GM18499 (cell line): ENCODE data around the gene FCRLB.
"Not testable (repeated sequence)": the region's sequence is repeated elsewhere in the genome, so short reads cannot be mapped to it uniquely, and the experiment has no call there.

Experiments used
- ATAC-seq: cut with Tn5 transposase; IDR thresholded peaks from one replicate; pipeline ENCODE4 v1.9.1; 2021; ENCODE audit warnings: moderate number of reproducible peaks; ENCODE audit not compliant: insufficient read depth, unreplicated experiment

FCRLB gene

DNA sequence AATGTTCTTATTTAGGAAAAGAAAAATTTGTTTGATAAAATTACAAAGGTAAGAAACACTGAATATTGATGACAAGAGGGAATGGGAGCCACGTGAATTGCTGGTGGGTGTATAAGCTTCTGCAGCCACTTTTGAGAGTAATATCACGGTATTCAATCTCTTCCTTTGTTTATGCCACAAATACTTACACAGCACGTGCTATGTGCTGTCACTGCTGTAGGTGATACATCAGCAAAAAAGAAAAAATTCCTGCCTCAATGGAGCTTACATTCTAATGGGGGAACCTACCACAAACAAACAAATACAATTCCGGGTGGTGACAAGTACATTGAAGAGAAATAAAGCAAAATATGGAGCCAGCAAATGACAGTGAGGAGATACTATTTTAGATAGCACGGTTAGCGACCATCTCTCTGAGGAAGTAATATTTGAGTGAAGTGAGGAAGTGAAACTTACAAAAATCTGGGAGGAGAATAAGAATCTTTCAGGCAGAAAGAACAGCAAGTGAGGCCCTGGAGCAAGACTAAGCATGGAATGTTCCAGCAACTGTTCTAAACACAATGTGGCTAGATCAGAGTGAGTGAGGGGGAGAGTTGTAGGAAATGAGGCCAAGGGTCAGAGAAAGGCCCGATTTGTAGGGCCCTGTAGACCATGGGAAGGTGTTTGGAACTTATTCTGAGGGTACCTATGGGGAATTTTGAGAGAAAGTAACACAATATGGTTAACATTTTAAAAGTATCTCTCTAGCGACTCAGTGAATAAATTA lies 2.6 kb upstream of the FCRLB start:
- ATAC-seq, result no peak

DNA sequence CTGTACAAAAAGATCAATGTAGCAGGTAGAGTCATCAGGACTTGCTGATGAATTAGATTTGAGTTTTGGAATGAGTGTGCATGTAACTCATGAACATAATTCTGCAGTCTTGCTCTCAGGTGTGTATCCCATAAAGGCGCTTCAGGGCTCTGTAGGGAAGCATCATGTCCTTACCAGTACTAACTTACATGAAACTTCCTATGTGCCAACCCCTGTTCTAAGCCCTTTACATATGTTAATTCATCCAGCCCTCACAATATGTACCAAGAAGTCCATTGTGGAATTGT lies 2.1 kb upstream of the FCRLB start:
- ATAC-seq, result no peak

GRCh38 chr1:161720422-161720821 lies 922 bp upstream of the FCRLB start:
- ATAC-seq, result no peak

DNA sequence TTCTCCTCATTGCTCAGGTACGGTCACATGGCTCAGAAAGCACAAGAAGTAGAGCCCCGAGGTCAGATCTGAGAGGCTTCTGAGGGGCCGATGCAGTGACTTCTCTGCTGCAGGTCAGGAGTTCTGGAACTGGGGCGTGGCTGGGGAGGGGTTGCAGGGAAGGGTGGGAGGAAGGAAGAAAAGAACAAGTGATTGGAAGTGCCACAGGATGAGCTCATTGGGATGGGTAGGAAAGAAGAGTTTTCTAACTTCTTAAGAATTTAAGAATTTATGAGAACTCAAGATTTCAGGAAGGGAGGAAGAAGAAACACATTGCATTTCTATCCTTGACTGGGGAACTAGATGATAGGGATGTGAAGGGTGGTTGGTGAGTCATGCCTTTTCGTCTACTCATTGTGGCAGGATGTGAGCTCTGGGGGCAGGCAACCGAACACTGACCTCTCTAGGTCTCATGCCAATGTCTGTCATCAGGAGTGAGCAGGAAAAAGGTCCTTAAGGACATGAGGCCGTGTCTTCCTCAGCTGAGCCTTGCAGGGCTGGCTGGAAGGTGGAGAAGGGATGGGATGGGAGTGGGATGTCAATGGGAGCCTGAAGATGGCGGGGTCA lies 497 bp downstream of the FCRLB start:
- ATAC-seq, result no peak

- no peak for ATAC-seq
Measured at GRCh38 chr1:161722406-161722805, 1.1 kb downstream of the FCRLB start.

GRCh38 chr1:161723459-161724141 lies 2.3 kb downstream of the FCRLB start:
- no peak for ATAC-seq

- not testable (repeated sequence) for ATAC-seq
Measured at GRCh38 chr1:161725258-161725907, 4.0 kb downstream of the FCRLB start.

DNA sequence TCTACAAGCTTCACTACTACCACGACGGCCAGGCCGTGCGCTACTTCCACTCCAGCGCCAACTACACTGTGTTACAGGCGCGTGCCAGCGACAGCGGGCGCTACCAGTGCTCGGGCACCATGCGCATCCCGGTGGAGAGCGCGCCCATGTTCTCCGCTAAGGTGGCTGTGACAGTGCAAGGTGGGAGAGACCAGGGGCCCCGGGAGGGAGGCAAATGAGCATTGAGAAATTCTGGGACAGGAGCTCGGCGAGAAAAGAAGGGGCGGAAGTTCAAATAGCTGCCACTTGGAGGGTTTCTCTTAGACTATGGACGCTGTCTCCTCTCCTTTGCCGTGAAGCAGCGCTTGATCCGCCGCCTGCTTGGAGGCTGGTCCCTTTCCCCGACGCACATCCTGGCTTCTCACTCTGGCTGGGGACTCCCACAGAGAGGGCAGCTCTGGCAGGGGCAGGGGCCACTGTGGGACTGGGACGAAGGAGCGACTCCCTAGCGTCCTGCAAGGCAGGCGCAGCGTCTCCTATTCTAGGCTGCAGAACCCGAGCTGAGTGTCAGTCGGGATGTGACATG lies 4.6 kb downstream of the FCRLB start:
- no peak for ATAC-seq

GRCh38 chr1:161726473-161727255 lies 5.3 kb downstream of the FCRLB start:
- ATAC-seq, result no peak

- ATAC-seq, result no peak
Measured at GRCh38 chr1:161727256-161727924, 6.0 kb downstream of the FCRLB start.

DNA sequence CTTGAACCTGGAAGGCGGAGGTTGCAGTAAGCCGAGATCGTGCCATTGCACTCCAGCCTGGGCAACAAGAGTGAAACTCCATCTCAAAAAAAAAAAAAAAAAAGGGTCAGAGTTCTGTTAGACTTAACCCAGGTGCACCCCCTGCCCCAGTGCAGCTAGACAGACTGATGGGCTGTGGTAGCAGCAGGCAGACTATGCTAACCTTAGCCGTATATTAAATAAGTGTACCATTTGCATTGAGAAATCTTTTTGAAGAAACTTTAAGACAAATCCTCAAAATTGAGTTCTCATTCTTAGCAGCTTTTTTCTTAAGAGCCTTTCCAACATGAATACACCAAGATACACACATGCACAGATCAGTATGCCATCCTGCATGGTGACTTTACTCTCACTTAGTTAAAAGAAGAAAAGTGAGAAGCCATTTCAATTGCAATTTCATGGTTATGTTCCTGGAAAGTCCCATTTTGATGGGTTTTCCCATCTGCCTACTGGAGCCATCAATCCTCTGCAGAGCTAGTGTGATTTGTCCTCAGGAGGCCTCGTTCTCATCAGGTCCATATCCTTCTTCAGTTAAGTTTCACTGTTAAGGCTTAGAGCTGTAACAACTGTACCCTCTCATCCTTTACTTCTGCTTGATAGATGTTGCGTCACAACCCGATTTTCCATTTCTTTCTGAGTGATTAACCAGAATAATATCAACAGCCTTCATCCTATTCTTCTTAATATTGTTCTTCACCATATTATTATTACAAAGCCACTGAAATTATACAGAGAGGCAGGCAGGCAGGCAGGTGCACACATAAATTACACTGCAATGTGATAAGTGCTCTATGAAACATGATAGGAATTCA lies 7.3 kb downstream of the FCRLB start:
- no peak for ATAC-seq

DNA sequence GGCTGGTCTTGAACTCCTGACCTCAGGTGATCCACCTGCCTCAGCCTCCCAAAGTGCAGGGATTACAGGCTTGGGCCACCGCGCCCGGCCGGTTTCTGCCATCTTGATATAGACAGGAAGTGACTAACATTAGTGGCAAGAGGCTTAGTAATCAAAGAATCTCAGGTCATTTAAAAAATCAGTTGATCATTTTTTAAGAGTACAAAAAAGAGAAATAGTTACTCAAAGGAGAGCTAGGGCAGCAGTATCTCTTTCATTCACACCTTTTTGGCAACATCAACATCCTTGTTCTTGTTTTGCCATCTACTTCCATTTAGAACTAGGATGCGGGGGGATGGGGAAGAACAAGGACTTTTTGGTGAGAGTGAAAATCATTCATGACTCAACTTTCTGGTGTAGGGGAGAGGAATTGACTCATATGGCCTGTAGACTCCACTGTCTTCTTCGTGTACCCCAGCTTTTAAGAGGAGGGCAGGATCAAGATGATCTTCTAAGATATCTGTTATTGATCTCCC lies 8.8 kb downstream of the FCRLB start:
- no peak for ATAC-seq

GRCh38 chr1:161731241-161731640 lies 9.9 kb downstream of the FCRLB start:
- ATAC-seq, result no peak

- ATAC-seq, result no peak
Measured at GRCh38 chr1:161731981-161732718, 10.8 kb downstream of the FCRLB start.

DNA sequence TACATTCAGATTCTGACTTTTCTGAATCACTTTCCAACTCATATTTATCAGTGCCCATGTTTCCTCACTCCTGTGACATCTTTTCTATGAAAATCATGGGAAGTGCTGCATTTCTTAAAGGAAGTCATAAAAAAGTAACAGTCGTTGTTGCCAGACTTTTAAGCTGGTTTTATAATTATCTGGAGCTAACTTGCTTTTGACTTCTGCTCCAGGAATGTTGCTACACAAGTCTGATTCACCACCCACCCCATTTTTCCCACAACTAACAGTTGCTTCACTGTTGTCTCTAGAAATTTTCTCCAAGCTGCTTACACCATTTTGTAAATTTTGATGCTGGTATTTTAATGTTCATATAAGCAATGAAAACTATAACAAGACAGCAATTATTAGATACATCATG lies 12.2 kb downstream of the FCRLB start:
- no peak for ATAC-seq

GRCh38 chr1:161735837-161736236 lies 14.5 kb downstream of the FCRLB start:
- ATAC-seq, result no peak

DNA sequence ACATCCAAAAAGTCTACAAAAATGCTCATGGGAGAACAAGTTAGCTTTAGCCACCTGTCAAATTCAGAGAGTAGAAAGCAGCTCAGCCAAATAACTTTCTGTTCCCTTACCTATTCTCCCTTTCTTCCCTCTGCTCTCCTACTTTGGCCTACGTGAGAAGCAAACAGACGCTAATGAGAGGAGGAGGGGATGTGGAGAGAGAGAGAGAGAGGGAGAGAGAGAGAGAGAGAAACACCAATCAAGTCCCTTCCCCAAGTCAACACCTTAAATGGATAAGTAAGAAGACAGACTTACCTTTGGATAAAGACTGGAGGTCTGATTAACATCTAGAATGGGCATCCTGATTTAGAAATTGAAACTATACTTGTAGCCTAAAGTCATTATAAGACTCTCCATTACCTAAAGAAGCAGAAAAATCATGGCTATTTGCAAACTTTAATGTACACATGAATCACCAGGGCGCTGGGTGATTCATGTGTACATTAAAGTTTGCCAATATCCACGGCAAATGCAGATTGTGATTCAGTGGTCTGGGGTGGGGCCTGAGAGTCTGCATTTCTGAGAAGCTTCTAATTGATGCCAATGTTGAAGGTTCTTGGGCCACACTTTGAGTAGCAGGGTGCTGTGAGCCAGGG lies 15.1 kb downstream of the FCRLB start:
- no peak for ATAC-seq
